ENCODE results near the gene PSME2. TPM values are rescaled to one million over a fixed set of nuclear protein-coding genes. Genes with fewer than 3 reads are reported as not detected.
A peak's percentile ranks its signal among the peaks of the same experiment; 100 is the strongest.

PSME2 gene
- total and polyA plus RNA-seq, 8 donors: 62.4 to 421 (median 232) TPM

DNA sequence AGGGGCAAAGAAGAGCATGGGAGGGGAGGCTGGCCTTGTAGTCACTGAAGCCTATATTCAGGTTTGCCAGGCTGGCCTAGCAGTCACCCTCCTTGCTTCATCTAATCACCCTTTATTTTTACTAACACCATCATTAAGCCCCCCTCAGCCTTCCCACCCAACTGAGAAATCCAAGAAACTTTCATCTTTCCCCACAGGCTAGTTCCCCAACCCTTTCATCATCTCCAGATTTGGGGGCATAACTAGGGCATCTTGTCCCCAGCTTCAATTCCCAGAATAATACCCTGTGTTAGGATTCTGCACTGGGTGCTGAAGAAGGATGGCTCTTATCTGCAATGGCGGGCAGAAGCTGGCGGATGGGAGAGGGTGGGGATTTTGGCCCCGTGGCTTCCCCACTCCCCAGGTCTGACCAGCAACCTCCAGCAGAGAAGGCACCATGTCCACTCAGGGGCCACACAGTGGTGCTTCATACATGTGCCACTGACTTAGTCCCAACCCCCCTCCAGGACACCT is 45.4 kb downstream of the PSME2 start:
- intact Hi-C loops (cut with DNase I; ENCODE audit: low total_unique reads): loop anchor here (10.0 kb wide), 1 partner anchor 46 kb away; the partner anchor contains the start of gene CARMIL3
- Histone ChIP-seq H3K4me3 (no peak overlapping the region), H3K27ac (no peak overlapping the region), H3K9me3 (no peaks in the 10 kb centered on the region), H3K36me3 (peaks cover 0 to 60% (median 47%) of the 10 kb centered on the region in 4 donors), H3K4me1 (peaks cover 0 to 7% (median 6%) of the 10 kb centered on the region in 4 donors), H3K27me3 (no peaks in the 10 kb centered on the region)
- WGBS, 5 donors: 93 to 100% (median 95%) methylated on average over 3 of the region's 3 CpGs
- no peak for DNase-seq
- TF ChIP-seq EP300 (IDR thresholded peaks at IDR 0.05) (no peak), POLR2AphosphoS5 (IDR thresholded peaks at IDR 0.05) (no peak), CTCF (IDR thresholded peaks at IDR 0.05) (no peak), POLR2A (IDR thresholded peaks at IDR 0.05) (no peak)

- Histone ChIP-seq H3K27ac (no peak overlapping the region), H3K36me3 (peaks cover 0 to 60% (median 47%) of the 10 kb centered on the region in 4 donors), H3K9me3 (no peaks in the 10 kb centered on the region), H3K27me3 (no peaks in the 10 kb centered on the region), H3K4me3 (no peak overlapping the region), H3K4me1 (peaks cover 0 to 13% (median 11%) of the 10 kb centered on the region in 4 donors)
- DNase-seq: no peak
- intact Hi-C loops (cut with DNase I; ENCODE audit: low total_unique reads): loop anchor here (10.0 kb wide), 1 partner anchor 46 kb away; the partner anchor contains the start of gene CARMIL3
- 78 to 94% (median 88%) methylated on average over 4 of the region's 4 CpGs for WGBS, 5 donors
- TF ChIP-seq EP300 (IDR thresholded peaks at IDR 0.05) (no peak), CTCF (IDR thresholded peaks at IDR 0.05) (no peak), POLR2AphosphoS5 (IDR thresholded peaks at IDR 0.05) (no peak), POLR2A (IDR thresholded peaks at IDR 0.05) (no peak)
These were observed 46.0 kb downstream of the PSME2 start for GRCh38 chr14:24100197-24100981.

- H3K27ac ChIP-seq: no peak overlapping the region
- peaks cover 0 to 54% (median 47%) of the 10 kb centered on the region in 4 donors for H3K36me3 ChIP-seq
These were observed 47.2 kb downstream of the PSME2 start for GRCh38 chr14:24098927-24099813.

More at GRCh38 chr14:24098927-24099813, 47.2 kb downstream of the PSME2 start:
- no peak overlapping the region for H3K4me3 ChIP-seq
- peak in 1 of 2 donors; percentile 69 for DNase-seq
- no peaks in the 10 kb centered on the region for H3K27me3 ChIP-seq
- TF ChIP-seq CTCF (IDR thresholded peaks at IDR 0.05): no peak
- no peak for TF ChIP-seq POLR2AphosphoS5 (IDR thresholded peaks at IDR 0.05)
- peaks cover 0 to 21% (median 20%) of the 10 kb centered on the region in 4 donors for H3K4me1 ChIP-seq
- H3K9me3 ChIP-seq: no peaks in the 10 kb centered on the region
- 58 to 69% (median 63%) methylated on average over 11 to 17 of the region's 17 CpGs for WGBS, 5 donors
- intact Hi-C loops (cut with DNase I; ENCODE audit: low total_unique reads): no loop called here
